NCI-H2029 (cell line): ENCODE results near the gene SRPX.

ENCODE experiments used
- DNase-seq: peaks from one replicate; lab custom pipeline; 2025; lab: John Stamatoyannopoulos, UW

The SRPX gene

GRCh38 chrX:38220415-38221390, at the start of gene SRPX:
TSS of gene SRPX (minus strand) at chrX:38220871. CDS start at chrX:38220792, 79 bp downstream.
- DNase-seq = no peak

GRCh38 chrX:38268011-38268410, 47.3 kb upstream of the SRPX start:
- no peak for DNase-seq

GRCh38 chrX:38262715-38263620, 42.3 kb upstream of the SRPX start:
- no peak for DNase-seq

- DNase-seq = peak; percentile 6
Observed at GRCh38 chrX:38260231-38260630, 39.6 kb upstream of the SRPX start.

GRCh38 chrX:38256019-38256418, 35.3 kb upstream of the SRPX start:
- DNase-seq = no peak

GRCh38 chrX:38249965-38250364, 29.3 kb upstream of the SRPX start:
- no peak for DNase-seq

- no peak for DNase-seq
Observed at GRCh38 chrX:38247051-38247450, 26.4 kb upstream of the SRPX start.

- no peak for DNase-seq
Observed at GRCh38 chrX:38240541-38240940, 19.9 kb upstream of the SRPX start.

GRCh38 chrX:38236901-38237615, 16.4 kb upstream of the SRPX start:
- no peak for DNase-seq

- no peak for DNase-seq
Observed at GRCh38 chrX:38233891-38234667, 13.4 kb upstream of the SRPX start.

- no peak for DNase-seq
Observed at GRCh38 chrX:38232079-38232686, 11.5 kb upstream of the SRPX start.

- no peak for DNase-seq
Observed at GRCh38 chrX:38225093-38225492, 4.4 kb upstream of the SRPX start.

- DNase-seq = no peak
Observed at GRCh38 chrX:38224160-38224559, 3.5 kb upstream of the SRPX start.

GRCh38 chrX:38221391-38221929, 789 bp upstream of the SRPX start:
- no peak for DNase-seq

GRCh38 chrX:38220024-38220414, 652 bp downstream of the SRPX start:
- DNase-seq = no peak

- no peak for DNase-seq
Observed at GRCh38 chrX:38216642-38217041, 4.0 kb downstream of the SRPX start.

GRCh38 chrX:38214551-38215531, 5.8 kb downstream of the SRPX start:
- DNase-seq = no peak

- no peak for DNase-seq
Observed at GRCh38 chrX:38214044-38214443, 6.6 kb downstream of the SRPX start.

GRCh38 chrX:38211891-38212635, 8.6 kb downstream of the SRPX start:
- DNase-seq = no peak
